ENCODE measurements around the gene NR1I2.

The NR1I2 gene

DNA sequence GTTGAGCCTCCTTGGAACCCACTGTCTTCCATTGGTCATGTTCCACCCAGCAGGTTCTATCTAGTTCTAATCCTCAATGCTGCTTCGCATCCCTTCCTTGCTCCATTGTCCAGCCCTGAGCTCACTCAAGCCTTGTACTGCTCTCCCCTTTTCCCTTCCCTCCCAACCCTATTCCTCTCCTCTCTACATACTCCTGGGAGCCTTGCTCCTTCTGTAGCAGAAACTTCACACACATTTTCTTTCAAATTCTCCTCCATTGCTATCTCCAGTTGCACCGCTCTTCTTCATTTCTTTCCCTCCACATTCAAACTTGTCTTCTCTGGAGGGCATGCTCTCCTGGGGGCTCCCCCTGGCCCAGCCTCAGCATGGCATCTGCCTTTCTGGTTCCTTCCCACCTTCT is 14.5 kb downstream of the NR1I2 start:
- Histone ChIP-seq H3F3A (ENCODE audit: control insufficient read depth, insufficient read depth) (no peaks in the 10 kb centered on the region), H3K36me3 (ENCODE audit: control insufficient read depth, low read length) (no peaks in the 10 kb centered on the region), H3K4me2 (ENCODE audit: low read length) (no peak overlapping the region), H3K27ac (ENCODE audit: low read depth, low read length) (no peak overlapping the region), H3K4me1 (ENCODE audit: control insufficient read depth, low read length) (no peaks in the 10 kb centered on the region), H3K9me2 (replicated peaks; ENCODE audit: control insufficient read depth, low read length) (no peaks in the 10 kb centered on the region), H3K79me2 (ENCODE audit: control insufficient read depth, low read length) (no peaks in the 10 kb centered on the region), H4K20me1 (ENCODE audit: control insufficient read depth, insufficient read depth, low read depth, low read length) (no peaks in the 10 kb centered on the region), H3K9me3 (ENCODE audit: control insufficient read depth, insufficient read depth, low read length) (no peaks in the 10 kb centered on the region), H3K4me3 (ENCODE audit: low read length) (no peak overlapping the region), H3K27me3 (ENCODE audit: control insufficient read depth, low read length) (0 out of 2 replicates have a peak, but pooled peaks cover 2% of the 10 kb centered on the region)
- TF ChIP-seq, protein P1, sequence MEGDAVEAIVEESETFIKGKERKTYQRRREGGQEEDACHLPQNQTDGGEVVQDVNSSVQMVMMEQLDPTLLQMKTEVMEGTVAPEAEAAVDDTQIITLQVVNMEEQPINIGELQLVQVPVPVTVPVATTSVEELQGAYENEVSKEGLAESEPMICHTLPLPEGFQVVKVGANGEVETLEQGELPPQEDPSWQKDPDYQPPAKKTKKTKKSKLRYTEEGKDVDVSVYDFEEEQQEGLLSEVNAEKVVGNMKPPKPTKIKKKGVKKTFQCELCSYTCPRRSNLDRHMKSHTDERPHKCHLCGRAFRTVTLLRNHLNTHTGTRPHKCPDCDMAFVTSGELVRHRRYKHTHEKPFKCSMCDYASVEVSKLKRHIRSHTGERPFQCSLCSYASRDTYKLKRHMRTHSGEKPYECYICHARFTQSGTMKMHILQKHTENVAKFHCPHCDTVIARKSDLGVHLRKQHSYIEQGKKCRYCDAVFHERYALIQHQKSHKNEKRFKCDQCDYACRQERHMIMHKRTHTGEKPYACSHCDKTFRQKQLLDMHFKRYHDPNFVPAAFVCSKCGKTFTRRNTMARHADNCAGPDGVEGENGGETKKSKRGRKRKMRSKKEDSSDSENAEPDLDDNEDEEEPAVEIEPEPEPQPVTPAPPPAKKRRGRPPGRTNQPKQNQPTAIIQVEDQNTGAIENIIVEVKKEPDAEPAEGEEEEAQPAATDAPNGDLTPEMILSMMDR (IDR thresholded peaks at IDR 0.05; ENCODE audit: low read depth, low read length, poor library complexity, severe bottlenecking) = no peak
- no peak for TF ChIP-seq EZH2phosphoT487 (IDR thresholded peaks at IDR 0.05; ENCODE audit: borderline replicate concordance, low read length)

DNA sequence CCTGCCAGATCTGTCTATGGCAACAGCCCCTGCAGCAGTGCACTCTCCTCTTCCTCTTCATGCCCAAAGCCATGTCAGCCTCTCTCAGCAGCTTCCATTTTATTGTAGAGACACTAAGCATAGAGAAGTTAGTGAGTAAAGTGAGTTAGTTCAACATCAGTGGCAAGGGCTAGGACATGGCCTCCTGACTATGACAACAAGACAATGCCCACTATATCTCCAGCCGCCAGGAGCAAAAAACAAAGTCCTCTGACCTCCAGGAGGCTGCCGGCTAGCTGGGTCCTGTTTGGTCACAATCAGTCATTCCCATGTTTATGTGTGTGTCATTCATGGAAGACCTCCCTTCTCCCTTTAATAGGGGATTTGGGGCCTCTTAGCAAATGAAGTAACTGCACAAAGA is 14.9 kb downstream of the NR1I2 start:
- 0 out of 2 replicates have a peak, but pooled peaks cover 2% of the 10 kb centered on the region for H3K27me3 ChIP-seq (ENCODE audit: control insufficient read depth, low read length)
- H3K9me3 ChIP-seq (ENCODE audit: control insufficient read depth, insufficient read depth, low read length) = no peaks in the 10 kb centered on the region
- H4K20me1 ChIP-seq (ENCODE audit: control insufficient read depth, insufficient read depth, low read depth, low read length) = no peaks in the 10 kb centered on the region
- H3F3A ChIP-seq (ENCODE audit: control insufficient read depth, insufficient read depth) = no peaks in the 10 kb centered on the region
- H3K36me3 ChIP-seq (ENCODE audit: control insufficient read depth, low read length) = no peaks in the 10 kb centered on the region
- H3K4me3 ChIP-seq (ENCODE audit: low read length) = no peak overlapping the region
- no peak overlapping the region for H3K4me2 ChIP-seq (ENCODE audit: low read length)
- H3K27ac ChIP-seq (ENCODE audit: low read depth, low read length) = no peak overlapping the region
- H3K9me2 ChIP-seq (replicated peaks; ENCODE audit: control insufficient read depth, low read length) = no peaks in the 10 kb centered on the region
- TF ChIP-seq EZH2phosphoT487 (IDR thresholded peaks at IDR 0.05; ENCODE audit: borderline replicate concordance, low read length) = no peak
- TF ChIP-seq, protein P1 (IDR thresholded peaks at IDR 0.05; ENCODE audit: low read depth, low read length, poor library complexity, severe bottlenecking) = no peak
- no peaks in the 10 kb centered on the region for H3K4me1 ChIP-seq (ENCODE audit: control insufficient read depth, low read length)
- H3K79me2 ChIP-seq (ENCODE audit: control insufficient read depth, low read length) = no peaks in the 10 kb centered on the region

DNA sequence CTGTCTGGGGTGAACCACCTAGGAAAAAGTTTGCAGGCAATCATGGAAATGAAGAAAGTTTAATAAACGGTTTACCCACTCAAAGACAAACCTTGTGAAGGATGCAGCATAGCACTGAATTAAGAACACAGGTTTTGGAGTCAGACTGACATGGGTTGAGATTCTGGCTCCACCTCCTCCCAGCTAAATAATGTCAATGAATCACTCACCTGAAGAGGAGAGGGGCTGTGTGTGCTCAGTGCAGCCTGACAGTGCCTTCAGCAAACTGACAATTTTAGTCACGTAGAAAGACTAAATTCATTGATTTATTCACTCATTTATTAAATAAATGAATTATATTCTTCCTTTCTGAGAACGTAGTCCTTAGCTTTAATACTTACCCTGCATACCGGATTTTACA is 18.9 kb downstream of the NR1I2 start:
- H3K4me2 ChIP-seq (ENCODE audit: low read length) = no peak overlapping the region
- H3K27ac ChIP-seq (ENCODE audit: low read depth, low read length) = no peak overlapping the region
- H3K9me3 ChIP-seq (ENCODE audit: control insufficient read depth, insufficient read depth, low read length) = no peaks in the 10 kb centered on the region
- H3K9me2 ChIP-seq (replicated peaks; ENCODE audit: control insufficient read depth, low read length) = no peaks in the 10 kb centered on the region
- H3K4me1 ChIP-seq (ENCODE audit: control insufficient read depth, low read length) = no peaks in the 10 kb centered on the region
- no peaks in the 10 kb centered on the region for H3F3A ChIP-seq (ENCODE audit: control insufficient read depth, insufficient read depth)
- H3K4me3 ChIP-seq (ENCODE audit: low read length) = no peak overlapping the region
- no peaks in the 10 kb centered on the region for H4K20me1 ChIP-seq (ENCODE audit: control insufficient read depth, insufficient read depth, low read depth, low read length)
- no peaks in the 10 kb centered on the region for H3K79me2 ChIP-seq (ENCODE audit: control insufficient read depth, low read length)
- no peaks in the 10 kb centered on the region for H3K36me3 ChIP-seq (ENCODE audit: control insufficient read depth, low read length)
- TF ChIP-seq, protein P1 (IDR thresholded peaks at IDR 0.05; ENCODE audit: low read depth, low read length, poor library complexity, severe bottlenecking) = no peak
- TF ChIP-seq EZH2phosphoT487 (IDR thresholded peaks at IDR 0.05; ENCODE audit: borderline replicate concordance, low read length) = no peak
- H3K27me3 ChIP-seq (ENCODE audit: control insufficient read depth, low read length) = 0 out of 2 replicates have a peak, but pooled peaks cover 2% of the 10 kb centered on the region
